ENCODE data around the gene LGALS7. TPM values are rescaled to one million over a fixed set of nuclear protein-coding genes. Genes with fewer than 3 reads are reported as not detected.
"Not testable (repeated sequence)": the region's sequence is repeated elsewhere in the genome, so short reads cannot be mapped to it uniquely, and the experiment has no call there.

Gene LGALS7
- total and polyA plus RNA-seq, 2 of the 13 experiments (the other 11 are each of a cell fraction or from before 2014, with no cell fraction given), result 0.73 TPM; not detected in 1

GRCh38 chr19:38784224-38784623, 10.9 kb upstream of the LGALS7 start (continued):
- TF ChIP-seq HDAC6 (IDR thresholded peaks at IDR 0.05; ENCODE audit: low read depth, low read length) (no peak), PAF1 (CRISPR knock-in tag; IDR thresholded peaks at IDR 0.05) (no peak), TBX3 (IDR thresholded peaks at IDR 0.05; ENCODE audit: borderline replicate concordance) (no peak), MXI1 (IDR thresholded peaks at IDR 0.05; ENCODE audit: borderline replicate concordance, low read depth, low read length) (no peak), ZNF512 (CRISPR knock-in tag; IDR thresholded peaks at IDR 0.05) (no peak), EED (CRISPR knock-in tag; IDR thresholded peaks at IDR 0.05) (no peak), POLR2AphosphoS2 (IDR thresholded peaks at IDR 0.05; ENCODE audit: low read depth, low read length) (no peak), ELF1 (CRISPR knock-in tag; IDR thresholded peaks at IDR 0.05) (no peak), ZKSCAN8 (CRISPR knock-in tag; IDR thresholded peaks at IDR 0.05; ENCODE audit: borderline replicate concordance) (no peak)

- H3K4me1 ChIP-seq (ENCODE audit: insufficient read depth, low read length), result peaks cover 55% of the 10 kb centered on the region
- BruUV-seq (replicated peaks); H3K9me3 ChIP-seq (ENCODE audit: low read length); DNase-seq (ENCODE audit: low spot score); H3K4me3 ChIP-seq (replicated peaks in 1 of 3; ENCODE audit: insufficient read depth in 1 of 3, low read depth in 2 of 3, low read length in 3 of 3); H2AFZ ChIP-seq (ENCODE audit: low read length); ATAC-seq; H3K27ac ChIP-seq (ENCODE audit: extremely low read length, insufficient read depth, low read length); H3K79me2 ChIP-seq (ENCODE audit: insufficient read depth, low read length); intact Hi-C loops (cut with micrococcal nuclease; ENCODE audit: unreplicated experiment); CTCF ChIA-PET (ENCODE audit: low intra/inter-chr PET ratio, low total read pairs); H4K20me1 ChIP-seq (ENCODE audit: insufficient read depth, low read length); H3K9ac ChIP-seq (ENCODE audit: insufficient read depth, low read depth, low read length); H3K27me3 ChIP-seq (ENCODE audit: control insufficient read depth in 1 of 2, insufficient read depth in 2 of 2, low read length in 2 of 2); FAIRE-seq; H3K36me3 ChIP-seq (replicated peaks in 1 of 2; ENCODE audit: control insufficient read depth in 1 of 2, insufficient read depth in 2 of 2, low read length in 2 of 2); H3K4me2 ChIP-seq (ENCODE audit: low read depth, low read length); in situ Hi-C loops (cut with HindIII; ENCODE audit: extremely low pct_ligation_motif_present, low pct_unique_long_range_greater_than_20kb): not testable (repeated sequence)
- WGBS (ENCODE audit: low lambda C conversion rate), result 85% methylated on average over 13 of the region's 13 CpGs
- POLR2A ChIA-PET, result interaction anchor here (0.7 kb wide), 1 partner anchor 49 kb away, joined by 3 read pairs; the partner anchor contains the start of gene ECH1
These were observed 8.9 kb upstream of the LGALS7 start for GRCh38 chr19:38782212-38782611.

Measured in HepG2 (cell line).